HG03442 (cell line): ENCODE measurements around the gene LRRC10.
"Not testable (repeated sequence)": the region's sequence is repeated elsewhere in the genome, so short reads cannot be mapped to it uniquely, and the experiment has no call there.

Experiments
- ATAC-seq: cut with Tn5 transposase; IDR thresholded peaks from one replicate; pipeline ENCODE4 v1.9.1; 2021; ENCODE audit warnings: mild to moderate bottlenecking, moderate library complexity; ENCODE audit not compliant: unreplicated experiment

Gene LRRC10

DNA sequence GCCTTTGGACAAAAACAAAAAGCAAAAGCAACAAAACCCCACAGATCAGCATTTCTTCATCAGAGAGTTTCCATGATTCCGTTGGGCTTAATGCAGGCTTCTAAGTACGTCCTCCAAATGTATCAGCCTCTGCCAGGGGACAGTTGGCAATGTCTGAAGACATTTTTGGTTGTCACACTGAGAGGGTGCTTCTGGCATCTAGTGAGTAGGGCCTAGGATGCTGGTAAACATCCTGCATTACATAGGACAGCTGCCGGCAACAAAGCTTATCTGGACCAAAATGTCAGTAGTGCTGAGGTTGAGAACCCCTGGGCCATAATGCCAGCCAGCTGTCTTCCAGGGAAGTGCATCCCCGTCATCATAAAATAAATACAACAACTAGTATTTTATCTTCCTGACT lies 9.4 kb upstream of the LRRC10 start:
- no peak for ATAC-seq

DNA sequence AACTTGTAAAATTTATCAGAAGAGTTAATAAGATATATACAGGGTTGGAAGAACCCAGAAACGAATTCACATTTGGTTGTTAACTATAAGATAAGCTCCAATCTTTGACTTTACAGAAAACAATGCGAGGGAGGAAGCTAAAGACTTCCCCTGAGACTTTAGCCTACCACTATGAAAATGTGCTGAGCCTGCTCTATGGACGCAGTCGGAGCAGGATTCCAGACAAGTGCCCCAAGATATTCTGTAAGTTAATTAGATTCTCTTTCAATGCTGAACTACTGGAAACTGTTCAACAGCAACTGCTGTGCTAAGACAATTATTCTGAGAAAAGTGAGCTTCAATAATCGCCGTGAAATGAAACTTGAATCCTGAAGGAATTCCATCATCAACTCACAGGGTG lies 8.3 kb upstream of the LRRC10 start:
- no peak for ATAC-seq

DNA sequence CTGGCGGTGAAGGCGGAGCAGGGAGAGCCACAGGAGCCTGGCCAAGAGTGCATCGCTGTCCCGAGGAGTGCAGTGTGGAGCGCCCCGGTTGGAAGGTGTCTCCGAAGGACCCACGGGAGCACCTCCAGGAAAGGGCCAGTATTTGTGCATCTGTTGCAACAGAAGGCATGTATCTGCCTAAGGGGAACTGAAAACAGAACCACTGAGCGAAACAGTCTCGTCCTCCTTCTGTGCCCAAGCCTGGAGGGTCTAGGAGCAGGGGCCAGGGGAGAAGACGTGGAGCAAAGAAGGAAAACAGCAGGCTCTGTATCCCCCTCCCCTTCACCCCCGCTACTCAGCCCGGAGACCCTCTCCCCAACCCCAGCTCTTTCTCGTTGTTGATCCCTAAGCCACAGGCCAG lies 5.3 kb upstream of the LRRC10 start:
- no peak for ATAC-seq

DNA sequence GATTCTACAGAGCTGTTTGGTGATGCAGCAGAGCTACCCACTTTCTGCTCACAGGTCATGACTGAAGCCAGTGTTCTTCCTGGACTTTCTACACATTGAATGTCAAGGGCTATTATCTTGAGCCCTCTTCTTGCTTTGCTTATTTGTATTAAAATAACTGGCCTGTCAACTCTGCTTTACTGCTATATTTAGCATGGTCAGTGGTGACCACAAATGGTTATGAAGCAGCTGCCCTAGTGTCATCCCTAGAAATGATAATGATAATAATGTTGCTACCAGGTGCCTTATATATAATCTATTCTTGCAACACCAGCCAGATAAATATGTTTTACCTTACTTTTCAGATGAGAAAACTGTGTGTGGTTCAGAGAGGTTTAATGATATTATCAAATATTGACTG lies 2.6 kb upstream of the LRRC10 start:
- ATAC-seq = no peak

DNA sequence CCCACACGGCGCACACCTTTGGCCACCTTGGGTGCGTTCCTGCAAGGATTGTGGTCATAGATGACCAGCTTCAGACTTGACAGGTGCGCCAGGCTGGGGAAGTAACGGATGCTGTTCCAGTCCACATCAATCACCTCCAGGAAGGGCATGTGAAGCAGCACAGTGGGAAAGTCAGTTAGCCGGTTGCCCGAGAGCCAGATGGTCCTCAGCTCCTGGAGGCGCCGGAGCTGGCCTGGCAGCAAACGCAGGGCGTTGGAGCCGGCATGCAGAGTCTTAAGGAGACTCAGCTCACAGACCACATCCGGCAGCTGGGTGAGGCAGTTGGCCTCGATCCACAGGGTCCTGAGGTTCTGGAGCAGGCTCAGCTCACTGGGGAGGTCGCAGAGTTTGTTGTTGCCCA lies 581 bp downstream of the LRRC10 start:
- no peak for ATAC-seq

DNA sequence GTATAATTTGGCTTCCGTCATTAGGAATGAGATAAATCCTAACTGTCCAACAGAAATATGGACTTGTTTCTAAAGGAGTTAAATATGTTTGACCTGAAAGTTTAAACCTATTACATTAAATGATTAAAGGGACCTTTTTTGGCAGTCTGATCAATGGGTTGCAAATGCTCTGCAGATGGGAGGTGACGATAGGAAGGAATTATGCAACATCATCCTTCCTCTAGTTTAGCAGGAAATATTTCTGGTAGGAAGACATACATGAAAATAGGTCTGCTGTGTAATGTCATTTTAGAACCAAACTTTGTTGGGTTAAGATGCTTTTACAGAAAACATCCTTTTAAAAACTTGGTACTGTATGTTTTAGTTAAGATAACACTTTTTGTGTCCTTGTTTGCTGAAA lies 2.6 kb downstream of the LRRC10 start:
- no peak for ATAC-seq

DNA sequence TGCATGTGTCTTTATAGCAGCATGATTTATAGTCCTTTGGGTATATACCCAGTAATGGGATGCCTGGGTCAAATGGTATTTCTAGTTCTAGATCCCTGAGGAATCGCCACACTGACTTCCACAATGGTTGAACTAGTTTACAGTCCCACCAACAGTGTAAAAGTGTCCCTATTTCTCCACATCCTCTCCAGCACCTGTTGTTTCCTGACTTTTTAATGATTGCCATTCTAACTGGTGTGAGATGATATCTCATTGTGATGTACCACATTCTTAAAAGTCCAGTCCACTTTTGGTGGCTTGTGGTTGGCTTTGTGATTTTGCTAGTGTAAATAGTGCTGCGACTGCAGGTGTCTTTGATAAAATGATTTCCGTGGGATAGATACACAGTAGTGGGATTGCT lies 6.4 kb downstream of the LRRC10 start:
- ATAC-seq = not testable (repeated sequence)

DNA sequence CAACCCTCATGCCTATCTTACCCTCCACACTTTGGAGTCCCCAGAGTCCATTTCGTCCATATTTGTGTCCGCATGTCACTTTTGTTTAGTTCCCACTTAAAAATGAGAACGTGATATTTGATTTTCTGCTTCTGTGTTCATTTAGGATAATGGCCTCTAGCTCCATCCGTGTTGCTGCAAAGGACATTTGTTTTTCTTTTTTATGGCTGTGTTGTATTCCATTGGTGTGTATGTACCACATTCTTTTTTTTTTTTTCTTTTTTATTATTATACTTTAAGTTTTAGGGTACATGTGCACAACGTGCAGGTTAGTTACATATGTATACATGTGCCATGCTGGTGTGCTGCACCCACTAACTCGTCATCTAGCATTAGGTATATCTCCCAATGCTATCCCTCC lies 7.2 kb downstream of the LRRC10 start:
- ATAC-seq = not testable (repeated sequence)

DNA sequence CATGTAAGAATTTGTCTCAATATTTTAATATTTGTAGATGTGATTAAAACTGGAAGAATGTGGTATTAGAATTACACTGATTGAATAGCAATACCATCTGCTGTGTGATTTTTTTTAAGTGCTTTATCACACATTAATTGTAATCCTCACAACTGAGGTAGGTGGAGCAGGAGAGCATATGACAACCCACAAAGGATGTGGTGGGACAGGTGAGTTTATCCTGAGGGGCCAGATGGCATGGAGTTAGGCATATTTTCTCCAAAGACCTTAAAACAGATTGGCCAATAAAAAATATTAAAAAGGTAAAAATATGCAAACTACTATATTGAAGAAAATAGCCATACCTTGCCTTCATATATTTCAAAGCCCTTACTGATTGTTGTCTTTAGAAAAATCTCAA lies 7.8 kb downstream of the LRRC10 start:
- no peak for ATAC-seq

DNA sequence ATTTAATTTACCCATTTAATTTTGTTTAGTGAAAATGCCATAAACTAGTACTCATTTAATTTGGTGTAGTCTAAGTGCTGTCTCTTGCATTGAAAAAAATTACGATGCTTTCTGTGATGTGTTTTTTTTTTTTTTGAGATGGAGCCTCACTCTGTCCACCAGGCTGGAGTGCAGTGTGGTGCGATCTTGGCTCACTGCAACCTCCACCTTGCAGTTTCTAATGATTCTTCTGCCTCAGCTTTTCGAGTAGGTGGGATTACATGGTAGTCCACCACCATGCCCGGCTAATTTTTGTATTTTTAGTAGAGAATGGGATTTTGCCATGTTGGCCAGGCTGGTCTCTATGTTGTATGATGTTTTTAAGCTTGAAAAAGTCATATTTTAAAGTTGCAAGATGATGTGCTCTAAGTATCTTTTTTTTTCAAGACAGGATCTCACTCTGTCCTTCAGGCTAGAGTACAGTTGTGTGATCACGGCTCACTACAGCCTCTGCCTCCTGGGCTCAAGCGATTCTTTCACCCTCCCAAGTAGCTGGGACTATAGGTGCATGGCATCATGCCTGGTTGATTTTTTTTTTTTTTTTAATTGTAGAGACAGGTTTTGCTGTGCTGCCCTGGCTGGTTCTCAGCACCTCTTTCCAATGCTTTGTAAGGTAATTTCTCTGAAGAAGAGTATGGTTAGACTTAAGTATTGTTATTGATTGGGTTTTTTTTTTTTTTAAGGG lies 8.6 kb downstream of the LRRC10 start:
- no peak for ATAC-seq

DNA sequence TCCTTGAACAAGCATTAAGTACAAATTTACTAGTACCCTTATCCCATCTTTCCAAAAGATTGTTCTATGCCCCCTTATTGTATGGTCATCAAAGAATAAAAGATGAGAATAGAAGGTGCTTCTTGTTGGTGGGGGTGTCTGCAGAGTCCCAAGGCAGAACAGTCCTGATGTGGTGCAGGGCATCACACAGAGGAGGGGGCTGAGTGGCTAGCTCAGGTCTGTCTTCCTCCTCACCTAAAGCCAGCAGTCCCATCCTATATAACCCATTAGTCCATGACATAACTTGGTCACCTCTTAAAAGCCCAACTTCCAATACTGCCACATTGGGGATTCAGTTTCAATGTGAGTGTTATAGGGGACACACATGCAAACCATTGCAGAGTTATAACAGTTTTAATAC lies 9.9 kb downstream of the LRRC10 start:
- ATAC-seq = no peak

DNA sequence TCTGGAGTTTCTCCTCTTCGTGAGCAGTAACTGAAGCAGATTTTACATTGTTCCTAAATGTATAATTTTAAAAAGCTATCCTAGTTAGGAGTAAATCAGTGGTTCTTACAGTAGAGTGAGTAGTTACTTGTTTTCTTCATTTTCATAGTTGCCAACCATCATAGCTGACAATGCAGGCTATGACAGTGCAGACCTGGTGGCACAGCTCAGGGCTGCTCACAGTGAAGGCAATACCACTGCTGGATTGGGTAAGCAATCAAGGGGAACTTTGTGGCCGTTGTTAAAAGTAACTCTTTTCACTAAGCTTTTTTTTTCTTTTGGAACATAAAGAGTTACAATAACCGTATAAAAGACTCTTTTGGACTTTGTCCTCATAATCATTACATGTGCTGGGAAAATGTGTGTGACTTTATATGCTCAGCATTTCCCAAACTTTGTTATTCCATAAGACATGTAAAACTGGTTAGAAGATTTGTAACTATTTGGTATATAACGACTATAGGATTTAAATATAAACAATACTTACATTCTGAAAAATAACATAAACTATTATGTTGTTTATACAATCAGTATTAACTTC lies 12.4 kb downstream of the LRRC10 start:
- ATAC-seq = no peak

DNA sequence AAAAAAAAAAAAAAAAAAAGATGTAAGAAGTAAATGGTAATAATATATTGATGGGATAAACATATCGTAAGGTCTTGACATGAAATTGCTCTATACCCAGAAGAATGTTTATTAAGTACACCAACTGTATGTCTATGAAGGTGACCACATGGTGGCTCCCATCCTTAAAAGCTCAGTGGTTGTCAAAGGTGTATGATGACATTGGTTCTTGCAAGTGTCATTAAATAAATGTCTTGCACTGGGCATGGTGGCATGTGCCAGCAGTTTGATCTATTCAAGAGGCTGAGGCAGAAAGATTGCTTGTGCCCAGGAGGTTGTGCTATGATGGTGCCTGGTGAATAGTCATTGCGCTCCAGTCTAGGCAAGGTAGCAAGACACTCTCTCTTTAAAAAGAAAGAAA lies 15.0 kb downstream of the LRRC10 start:
- no peak for ATAC-seq

DNA sequence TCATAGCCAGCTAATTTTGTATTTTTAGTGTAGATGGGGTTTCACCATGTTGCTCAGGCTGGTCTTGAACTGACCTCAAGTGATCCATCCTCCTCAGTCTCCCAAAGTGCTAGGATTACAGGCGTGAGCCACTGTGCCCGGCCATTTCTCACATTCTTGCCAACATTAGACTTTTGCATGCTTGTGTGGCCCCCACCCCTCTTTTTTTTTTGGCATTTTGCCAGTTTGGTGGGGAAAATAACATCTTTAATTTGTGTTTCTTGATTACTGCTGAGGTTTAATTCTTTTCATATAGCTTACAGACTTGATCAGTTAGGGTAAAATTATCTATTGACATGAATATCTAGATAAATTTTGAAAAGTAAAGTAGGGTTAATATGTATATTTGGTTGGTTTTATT lies 21.6 kb downstream of the LRRC10 start:
- no peak for ATAC-seq

DNA sequence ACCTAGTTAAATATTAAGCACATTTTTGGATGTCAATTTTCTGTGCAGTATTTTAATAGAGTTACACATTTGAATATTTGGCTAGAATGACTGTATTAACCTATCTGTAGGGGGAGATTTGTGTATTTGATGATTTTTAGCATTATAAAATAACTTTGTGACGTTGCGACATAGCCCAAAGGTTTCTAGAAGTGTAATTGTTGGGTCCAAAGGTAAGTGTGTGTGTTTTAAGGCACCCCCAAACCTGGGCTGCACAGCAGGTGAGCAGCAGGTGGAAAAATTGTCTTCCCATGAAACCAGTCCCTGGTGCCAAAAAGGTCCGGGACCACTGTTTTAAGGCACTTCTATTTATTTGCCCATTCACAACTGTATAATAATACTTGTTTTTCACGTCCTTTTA lies 22.2 kb downstream of the LRRC10 start:
- ATAC-seq = no peak

DNA sequence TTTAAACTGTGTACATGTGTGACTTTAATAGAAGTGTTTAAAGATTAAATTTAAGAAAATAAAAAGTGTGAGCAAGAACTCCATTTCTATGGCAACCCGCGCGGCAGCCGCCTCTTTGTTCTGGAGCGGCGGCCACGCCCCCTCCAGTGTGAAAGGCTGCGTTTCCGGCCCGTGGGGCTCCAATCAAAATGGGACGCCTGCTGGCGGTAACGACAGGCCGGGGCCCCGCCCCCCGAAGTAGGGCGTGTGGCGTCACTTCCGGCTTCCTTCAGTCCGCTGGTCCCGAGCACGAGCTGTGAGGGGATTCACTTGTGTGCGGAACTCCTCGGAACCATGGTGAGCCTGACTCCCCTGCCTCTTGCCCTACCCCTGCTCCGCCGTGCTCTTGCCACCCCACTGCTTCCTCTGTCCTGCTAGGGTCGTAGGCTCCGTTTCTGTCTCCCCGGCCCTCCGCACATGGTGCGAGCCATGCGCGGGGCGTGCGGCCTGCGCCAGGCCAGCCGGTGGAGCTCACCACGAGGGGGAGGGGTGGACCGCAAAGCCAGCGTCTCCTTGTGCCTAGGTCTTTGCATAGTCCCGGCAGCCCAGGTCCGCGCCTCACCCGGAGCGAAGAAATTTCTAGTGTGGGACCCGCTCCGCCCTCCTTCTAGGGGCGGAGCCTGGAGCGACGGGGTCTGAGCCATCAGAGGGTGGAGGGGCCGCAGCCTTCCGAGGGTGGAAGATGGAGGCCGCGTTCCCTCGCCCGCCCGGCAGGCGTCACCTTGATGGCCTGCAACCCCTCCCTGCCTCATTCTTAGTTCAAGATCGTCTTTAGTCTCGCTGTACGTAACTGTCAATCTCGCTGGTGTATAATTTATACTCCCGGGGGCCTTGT lies 25.3 kb downstream of the LRRC10 start, which contains the start of gene CCT2:
Gene CCT2, plus strand, starts transcription at position 271 of the 874 bp plus-strand sequence. Its CDS starts 63 bp downstream, at position 334.
- ATAC-seq = peak; percentile 96

DNA sequence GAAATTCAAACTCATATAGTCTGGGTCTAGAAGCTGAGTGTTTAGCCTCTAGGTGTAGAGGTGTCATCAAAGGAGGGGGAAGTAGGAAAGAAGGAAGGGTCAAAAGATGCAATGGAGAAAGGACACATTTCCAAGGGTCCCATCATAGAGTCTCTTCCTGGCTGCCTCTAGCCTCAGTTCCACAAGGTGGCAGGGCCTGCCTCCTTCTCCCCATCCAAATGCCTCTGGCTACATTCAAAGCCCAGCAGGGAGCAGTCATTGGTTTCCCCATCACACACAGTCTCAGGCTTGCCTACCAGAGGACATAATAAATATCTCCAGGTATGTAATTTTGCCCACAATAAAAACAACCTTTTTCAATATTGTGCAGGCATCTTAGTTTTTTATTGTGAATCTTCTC lies 27.5 kb downstream of the LRRC10 start:
- no peak for ATAC-seq

DNA sequence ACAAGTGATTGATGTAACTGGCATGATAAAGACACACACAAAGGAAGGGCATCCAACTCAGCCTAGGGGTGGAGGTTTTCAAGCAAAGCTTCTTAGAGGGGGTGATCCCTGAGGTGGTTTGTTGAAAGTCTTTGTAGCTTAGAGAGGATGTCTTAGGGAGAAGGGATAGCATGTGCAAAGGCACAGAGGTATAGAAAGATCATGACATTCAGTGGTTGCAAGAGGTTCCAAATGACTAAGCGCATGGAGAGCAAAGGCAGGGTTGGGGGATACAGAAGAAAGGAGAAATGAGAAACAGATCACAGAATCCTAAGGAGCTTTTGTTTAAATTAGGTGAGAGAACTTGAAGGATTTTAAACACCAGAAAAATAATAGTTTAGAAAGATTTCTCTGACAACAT lies 30.6 kb downstream of the LRRC10 start:
- no peak for ATAC-seq

DNA sequence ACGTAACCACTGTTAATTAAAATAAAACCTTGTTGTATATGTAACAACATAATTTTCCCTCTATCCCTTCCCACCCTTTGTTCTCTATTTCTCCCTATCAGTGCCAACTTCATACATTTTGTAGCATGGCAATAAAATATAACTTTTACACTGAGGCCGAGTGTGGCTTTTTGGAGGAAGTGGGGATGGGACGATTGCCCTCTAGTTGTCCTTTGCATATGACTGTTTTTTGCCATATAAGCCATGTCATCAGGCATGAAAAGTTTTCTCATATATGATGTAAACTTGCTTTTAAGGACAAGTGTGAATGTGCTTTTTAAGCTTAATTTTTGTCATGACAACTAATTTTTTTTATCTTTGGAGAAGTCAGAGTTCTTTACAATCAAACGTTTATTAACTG lies 31.7 kb downstream of the LRRC10 start:
- no peak for ATAC-seq

DNA sequence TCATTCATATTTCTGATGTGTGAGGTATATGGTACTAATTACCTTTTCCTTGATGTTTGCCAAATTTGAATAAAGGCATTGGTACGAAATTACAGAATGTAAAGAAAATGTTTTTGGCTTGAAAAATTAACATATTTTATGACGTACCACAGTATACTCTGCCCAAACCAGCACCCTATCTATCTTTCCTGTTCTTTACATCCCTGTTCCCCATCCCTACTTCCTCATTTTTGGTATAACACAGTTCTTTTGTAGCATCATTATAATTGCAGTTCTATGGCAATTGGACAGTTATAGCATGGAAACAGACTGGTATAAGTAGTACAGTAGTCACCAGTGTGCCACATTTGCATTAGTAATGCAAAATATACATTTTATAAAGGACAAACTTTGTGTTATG lies 32.4 kb downstream of the LRRC10 start:
- no peak for ATAC-seq

DNA sequence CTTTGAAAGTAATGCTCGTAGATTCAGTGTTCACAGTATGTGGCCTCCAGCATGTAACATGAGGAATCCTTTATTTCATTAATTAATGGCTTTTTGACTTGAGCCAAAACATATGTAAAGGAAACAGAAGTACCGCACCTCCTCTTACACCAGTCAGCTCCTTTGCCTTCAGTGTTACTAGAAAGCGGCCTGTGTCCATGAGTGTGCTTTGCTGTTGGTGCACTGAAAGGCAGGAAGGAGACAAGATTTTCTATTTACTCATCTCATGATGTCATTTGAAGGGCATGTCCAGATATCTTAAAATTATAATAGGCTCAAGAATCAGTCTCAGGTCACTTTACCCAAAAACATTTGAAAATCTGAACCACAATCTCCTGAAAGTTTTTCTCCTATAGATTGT lies 35.4 kb downstream of the LRRC10 start:
- no peak for ATAC-seq
